HFFc6 (cell line): ENCODE measurements around the gene SH2D2A. TPM values are rescaled to one million over a fixed set of nuclear protein-coding genes. Genes with fewer than 3 reads are reported as not detected.

Source experiments
- DNase-seq: peaks from one replicate; pipeline ENCODE4 v3.0.0-alpha.2; 2018
- H3K27ac Mint-ChIP-seq: 2 replicates; pipeline ENCODE4 v1.8.0; 2020; ENCODE audit warnings: mild to moderate bottlenecking, mixed read lengths
- H3K27me3 Mint-ChIP-seq: 2 replicates; pipeline ENCODE4 v1.8.0; 2021; ENCODE audit warnings: mild to moderate bottlenecking, moderate library complexity, mixed read lengths; ENCODE audit not compliant: insufficient read depth
- H3K36me3 Mint-ChIP-seq: 2 replicates; pipeline ENCODE4 v1.8.0; 2021; ENCODE audit warnings: low read depth, mixed read lengths
- H3K4me1 Mint-ChIP-seq: 2 replicates; pipeline ENCODE4 v1.8.0; 2020; ENCODE audit warnings: low read depth, mixed read lengths
- H3K4me3 Mint-ChIP-seq: 2 replicates; pipeline ENCODE4 v1.8.0; 2020; ENCODE audit warnings: mild to moderate bottlenecking, moderate library complexity, mixed read lengths
- H3K9me3 Mint-ChIP-seq: 2 replicates; pipeline ENCODE4 v1.8.0; 2020; ENCODE audit warnings: mild to moderate bottlenecking, mixed read lengths
- CTCF ChIP-seq: fragments of 200-600 bp; sonication (generic); IDR thresholded peaks from 2 replicates; pipeline ENCODE4 v1.5.0; 2021; ENCODE audit warnings: antibody characterized with exemption, mild to moderate bottlenecking
- total RNA-seq, 6 experiments: library from RNA; stranded (reverse); fragmentation: NEBNext Ultra II Directional; extraction: Animal tissue kit (Norgen Biotek cat#: 25700); gene quantifications; 2 replicates in 1 of 6; 3 replicates in 5 of 6; pipeline ENCODE4 v1.2.3, GENCODE V29; 2021

SH2D2A gene
- total RNA-seq, 6 experiments from 2014 or later: 0.09 to 0.17 TPM; not detected in 4

DNA sequence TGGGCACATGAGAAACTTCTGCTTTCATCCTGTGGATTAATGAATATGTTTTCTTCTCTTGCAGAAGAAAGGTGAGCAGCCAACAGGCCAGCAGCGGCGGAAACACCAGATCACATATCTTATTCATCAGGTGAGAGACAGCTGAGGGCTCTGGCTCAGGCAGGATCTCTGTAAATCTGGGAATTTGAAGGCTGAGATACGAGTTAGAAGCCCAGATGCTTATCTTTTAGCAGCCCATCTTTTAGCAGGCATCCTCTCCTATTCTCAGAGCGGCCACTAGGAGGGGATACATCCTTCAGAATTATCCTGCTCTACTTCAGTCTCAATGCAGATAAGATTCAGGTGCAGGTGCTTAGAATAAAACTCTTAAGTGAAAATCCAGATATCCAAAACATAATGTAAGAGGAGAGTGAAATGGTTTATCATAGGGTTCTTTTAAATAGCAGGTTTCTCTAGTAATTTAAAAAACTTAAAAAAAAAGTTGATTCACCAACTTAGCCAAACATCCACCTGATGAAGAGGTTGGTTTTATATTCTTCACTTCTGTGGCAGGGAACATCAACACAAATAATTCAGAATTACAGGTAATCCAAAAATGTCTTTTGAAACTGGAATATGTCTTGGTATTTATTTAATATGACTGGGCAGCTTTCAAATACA lies 19.3 kb downstream of the SH2D2A start:
- peak overlapping the region; percentile 47; the same call in 1 of the 2 replicates for H3K27ac Mint-ChIP-seq
- peak overlapping the region; percentile 33; the same call in 1 of the 2 replicates for H3K4me3 Mint-ChIP-seq
- TF ChIP-seq CTCF: peak; percentile 86
- peaks cover 36% of the 10 kb centered on the region for H3K36me3 Mint-ChIP-seq
- DNase-seq: peak; percentile 35
- H3K27me3 Mint-ChIP-seq: 0 out of 2 replicates have a peak, but pooled peaks cover 3% of the 10 kb centered on the region
- no peaks in the 10 kb centered on the region for H3K9me3 Mint-ChIP-seq
- peaks cover 62% of the 10 kb centered on the region for H3K4me1 Mint-ChIP-seq

DNA sequence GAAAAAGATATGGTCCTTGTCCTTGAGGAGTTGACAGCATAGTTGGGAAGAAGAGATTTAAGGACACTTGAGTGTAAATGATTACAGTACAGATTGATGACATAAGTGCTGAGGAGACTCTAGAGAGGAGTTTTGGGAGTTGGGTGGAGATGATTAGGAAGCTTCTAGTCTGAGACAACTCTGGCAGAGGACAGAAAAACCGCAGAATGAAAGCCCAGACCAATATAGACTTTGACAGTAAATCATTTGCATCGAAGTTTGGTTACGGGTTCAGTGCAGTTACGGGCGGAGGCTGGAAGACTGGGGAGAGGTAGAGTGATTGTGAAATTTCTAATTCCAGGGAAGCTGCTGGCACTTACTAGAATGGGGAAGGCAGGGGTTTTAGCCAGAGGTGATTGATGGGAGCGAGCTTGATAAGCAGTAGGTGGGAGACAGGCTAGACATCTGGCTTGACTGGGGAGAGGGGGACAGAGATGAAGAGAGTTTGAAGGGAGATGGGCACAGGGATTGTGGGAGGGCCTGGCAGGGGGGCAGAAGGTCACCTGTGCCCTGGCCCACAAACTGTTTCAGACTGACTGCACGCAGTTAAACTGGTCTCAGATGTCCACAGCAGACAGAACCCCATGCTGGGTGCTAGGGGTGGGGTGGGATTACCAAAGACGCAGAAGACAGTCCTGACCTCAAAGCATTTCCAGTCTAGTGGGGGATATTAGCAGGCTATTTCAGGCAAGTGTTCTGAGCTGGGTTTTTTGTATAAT lies 20.1 kb downstream of the SH2D2A start:
- Mint-ChIP-seq H3K36me3 (peaks cover 38% of the 10 kb centered on the region), H3K27me3 (0 out of 2 replicates have a peak, but pooled peaks cover 3% of the 10 kb centered on the region)
- DNase-seq: no peak

GRCh38 chr1:156795787-156796186 lies 20.9 kb downstream of the SH2D2A start:
- Mint-ChIP-seq H3K4me3 (no peak overlapping the region), H3K27ac (no peak overlapping the region), H3K27me3 (0 out of 2 replicates have a peak, but pooled peaks cover 3% of the 10 kb centered on the region), H3K36me3 (peaks cover 37% of the 10 kb centered on the region), H3K9me3 (no peaks in the 10 kb centered on the region), H3K4me1 (peaks cover 47% of the 10 kb centered on the region)
- no peak for DNase-seq
- TF ChIP-seq CTCF: no peak

More for the DNA sequence above, 20.1 kb downstream of the SH2D2A start:
- Mint-ChIP-seq H3K27ac (no peak overlapping the region; the same call in 1 of the 2 replicates), H3K9me3 (no peaks in the 10 kb centered on the region), H3K4me1 (peaks cover 54% of the 10 kb centered on the region), H3K4me3 (no peak overlapping the region)
- no peak for TF ChIP-seq CTCF

DNA sequence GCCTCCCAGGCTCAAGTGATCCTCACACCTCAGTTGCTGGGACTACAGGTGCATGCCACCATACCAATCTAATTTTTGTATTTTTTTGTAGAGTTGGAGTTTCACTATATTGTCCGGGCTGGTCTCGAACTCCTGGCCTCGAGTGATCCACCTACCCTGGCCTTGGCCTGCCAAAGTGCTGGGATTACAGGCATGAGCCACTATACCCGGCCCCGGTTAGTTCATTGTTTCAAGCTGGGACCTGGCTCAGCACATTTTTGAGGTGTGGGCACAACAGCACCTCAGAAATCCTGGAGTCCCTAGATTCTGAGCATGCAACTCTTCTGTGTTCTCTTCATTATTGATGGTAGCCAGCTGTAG lies 21.3 kb downstream of the SH2D2A start:
- no peak for DNase-seq
- Mint-ChIP-seq H3K4me1 (peaks cover 42% of the 10 kb centered on the region), H3K4me3 (no peak overlapping the region), H3K36me3 (peaks cover 32% of the 10 kb centered on the region), H3K27me3 (0 out of 2 replicates have a peak, but pooled peaks cover 3% of the 10 kb centered on the region), H3K9me3 (no peaks in the 10 kb centered on the region), H3K27ac (no peak overlapping the region)
- no peak for TF ChIP-seq CTCF

GRCh38 chr1:156794506-156795373 lies 21.9 kb downstream of the SH2D2A start:
- Mint-ChIP-seq H3K27ac (peak overlapping the region; percentile 59), H3K36me3 (peaks cover 32% of the 10 kb centered on the region), H3K27me3 (0 out of 2 replicates have a peak, but pooled peaks cover 3% of the 10 kb centered on the region), H3K9me3 (no peaks in the 10 kb centered on the region), H3K4me1 (peaks cover 37% of the 10 kb centered on the region), H3K4me3 (no peak overlapping the region)
- peak; percentile 39 for DNase-seq
- no peak for TF ChIP-seq CTCF
